SK-N-SH (cell line): ENCODE results near the gene MBP. TPM values are rescaled to one million over a fixed set of nuclear protein-coding genes. Genes with fewer than 3 reads are reported as not detected.

Experiments used
- CTCF ChIA-PET: fragments of 300-600, 350-600 bp; formaldehyde crosslinking; extraction: SDS; loops from one replicate; lab custom pipeline; 2021; lab: Yijun Ruan, JAX
- POLR2A ChIA-PET: fragments of 350-600 bp; sonication (Branson Sonifier 250); formaldehyde crosslinking; extraction: SDS; loops from one replicate; lab custom pipeline; 2020; ENCODE audit warnings: antibody characterized with exemption, inconsistent platforms; lab: Yijun Ruan, JAX
- DNase-seq: peaks from one replicate; pipeline ENCODE4 v3.0.0; 2012
- H2AFZ ChIP-seq: fragments of 200-600 bp; sonication (generic); 2 replicates; pipeline ENCODE4 v1.8.1; 2016; ENCODE audit warnings: antibody characterized with exemption, mild to moderate bottlenecking, low read depth
- H3F3A ChIP-seq: fragments of 200-600 bp; sonication (generic); replicated peaks from 2 replicates; pipeline ENCODE3; 2016; ENCODE audit warnings: antibody characterized with exemption, mild to moderate bottlenecking; ENCODE audit not compliant: insufficient read depth
- H3K27ac ChIP-seq, 2 experiments: fragments of 200-500 bp in 1 of 2; fragments of 200-600 bp in 1 of 2; sonication (Bioruptor generic) in 1 of 2; sonication (generic), shearing (Covaris generic) in 1 of 2; 2 replicates each; pipeline versions ENCODE4 v1.5.1 to v1.6.1; 2014 to 2016; ENCODE audit warnings: low read depth in 2 of 2, inconsistent platforms in 1 of 2, low read length in 1 of 2, mild to moderate bottlenecking in 1 of 2, mixed read lengths in 1 of 2
- H3K27me3 ChIP-seq: fragments of 200-600 bp; sonication (generic), shearing (Covaris generic); 2 replicates; pipeline ENCODE4 v1.6.1; 2016; ENCODE audit warnings: mixed run types; ENCODE audit not compliant: insufficient read depth
- H3K36me3 ChIP-seq, 2 experiments: fragments of 200-500 bp in 1 of 2; fragments of 200-600 bp in 1 of 2; sonication (Bioruptor generic) in 1 of 2; sonication (generic) in 1 of 2; replicated peaks in 1 of 2; 2 replicates each; pipeline versions ENCODE3 to v1.5.1; 2014 to 2016; ENCODE audit warnings: low read length in 1 of 2, mild to moderate bottlenecking in 1 of 2; ENCODE audit not compliant: insufficient read depth in 2 of 2, control insufficient read depth in 1 of 2
- H3K4me1 ChIP-seq, 2 experiments: fragments of 200-500 bp in 1 of 2; fragments of 200-600 bp in 1 of 2; sonication (Bioruptor generic) in 1 of 2; sonication (generic), shearing (Covaris generic) in 1 of 2; 2 replicates each; pipeline versions ENCODE4 v1.5.1 to v1.6.1; 2014 to 2016; ENCODE audit warnings: low read depth in 1 of 2, low read length in 1 of 2, mixed run types in 1 of 2; ENCODE audit not compliant: insufficient read depth in 2 of 2, control insufficient read depth in 1 of 2
- H3K4me2 ChIP-seq: fragments of 200-600 bp; sonication (generic), shearing (Covaris generic); 2 replicates; pipeline ENCODE4 v1.6.1; 2017; ENCODE audit warnings: mixed run types
- H3K4me3 ChIP-seq, 2 experiments: fragments of 200-500 bp in 1 of 2; fragments of 200-600 bp in 1 of 2; sonication (Bioruptor generic) in 1 of 2; sonication (generic), shearing (Covaris generic) in 1 of 2; 2 replicates each; pipeline versions ENCODE4 v1.5.1 to v1.8.1; 2014 to 2016; ENCODE audit warnings: low read depth in 2 of 2, inconsistent platforms in 1 of 2, low read length in 1 of 2, mild to moderate bottlenecking in 1 of 2, mixed read lengths in 1 of 2, moderate library complexity in 1 of 2
- H3K79me2 ChIP-seq: fragments of 200-600 bp; sonication (generic); 2 replicates; pipeline ENCODE4 v1.8.1; 2017; ENCODE audit warnings: mild to moderate bottlenecking; ENCODE audit not compliant: insufficient read depth
- H3K9ac ChIP-seq: fragments of 200-600 bp; sonication (generic); 2 replicates; pipeline ENCODE4 v1.6.1; 2017; ENCODE audit warnings: mixed run types
- H3K9me2 ChIP-seq: fragments of 200-600 bp; sonication (generic); 2 replicates; pipeline ENCODE4 v1.6.1; 2017; ENCODE audit warnings: mixed run types
- H3K9me3 ChIP-seq: fragments of 200-600 bp; sonication (generic); 2 replicates; pipeline ENCODE4 v1.6.1; 2017; ENCODE audit warnings: mixed run types, mild to moderate bottlenecking, moderate library complexity
- H4K20me1 ChIP-seq: fragments of 200-600 bp; sonication (generic); 2 replicates; pipeline ENCODE4 v1.6.1; 2017; ENCODE audit warnings: mild to moderate bottlenecking, mixed run types; ENCODE audit not compliant: insufficient read depth
- CTCF ChIP-seq: fragments of 200-600 bp; sonication (generic); IDR thresholded peaks from 2 replicates; pipeline ENCODE4 v1.6.1; 2017; ENCODE audit warnings: antibody characterized with exemption, mild to moderate bottlenecking, moderate library complexity
- ELF1 ChIP-seq: IDR thresholded peaks from 2 replicates; pipeline ENCODE4 v1.4.0; 2012
- FOSL2 ChIP-seq: IDR thresholded peaks from 2 replicates; pipeline ENCODE4 v1.4.0; 2012; ENCODE audit warnings: low read depth, mild to moderate bottlenecking, moderate library complexity, borderline replicate concordance
- FOXJ3 ChIP-seq: sonication (generic); formaldehyde crosslinking; IDR thresholded peaks from 2 replicates; pipeline ENCODE4 v1.5.1; 2020; ENCODE audit warnings: mild to moderate bottlenecking, missing genetic modification reagents
- GABPA ChIP-seq: IDR thresholded peaks from 2 replicates; pipeline ENCODE4 v1.4.0; 2012; ENCODE audit warnings: low read depth, mild to moderate bottlenecking
- JUND ChIP-seq: IDR thresholded peaks from 2 replicates; pipeline ENCODE4 v1.4.0; 2012
- MEF2A ChIP-seq: IDR thresholded peaks from 2 replicates; pipeline ENCODE4 v1.4.0; 2012; ENCODE audit warnings: low read depth, borderline replicate concordance
- RCOR1 ChIP-seq: fragments of 150-350 bp; IDR thresholded peaks from 2 replicates; pipeline ENCODE4 v1.6.1; 2017; ENCODE audit warnings: antibody characterized with exemption, low read length
- RFX5 ChIP-seq: IDR thresholded peaks from 2 replicates; pipeline ENCODE4 v1.6.1; 2012; ENCODE audit warnings: mild to moderate bottlenecking, improper control_type of control experiment, low read length
- TAF1 ChIP-seq: IDR thresholded peaks from 2 replicates; pipeline ENCODE4 v1.6.1; 2012; ENCODE audit warnings: low read depth, mild to moderate bottlenecking, low read length, moderate library complexity, borderline replicate concordance
- TCF12 ChIP-seq: IDR thresholded peaks from 2 replicates; pipeline ENCODE4 v1.4.0; 2012
- WGBS: methylation state at CpG from one replicate; pipeline ENCODE4 v1.1.6; 2017; ENCODE audit warnings: low lambda C conversion rate; 5-methylcytosine and 5-hydroxymethylcytosine counted together
- polyA plus RNA-seq, 3 experiments: library from polyadenylated mRNA; depleted of rRNA; stranded (reverse); fragments of >200 nt; gene quantifications; 2 replicates each; pipeline ENCODE4 v1.2.3, GENCODE V29; 2012
- TF ChIP-seq, protein P1 (sequence below): IDR thresholded peaks from 2 replicates; pipeline ENCODE4 v1.4.0; 2012; ENCODE audit warnings: low read depth, borderline replicate concordance
- TF ChIP-seq, protein P2 (sequence below): IDR thresholded peaks from 2 replicates; pipeline ENCODE4 v1.4.0; 2012; ENCODE audit warnings: low read depth
- TF ChIP-seq, protein P3 (sequence below): fragments of 150-350 bp; IDR thresholded peaks from 2 replicates; pipeline ENCODE4 v1.6.1; 2016; ENCODE audit warnings: mild to moderate bottlenecking, low read depth, low read length
- TF ChIP-seq, protein P4 (sequence below): IDR thresholded peaks from 2 replicates; pipeline ENCODE4; 2012

The MBP gene
- polyA plus RNA-seq, 1 of the 3 experiments (the other 2 are of a cell fraction) = 1.6 TPM

DNA sequence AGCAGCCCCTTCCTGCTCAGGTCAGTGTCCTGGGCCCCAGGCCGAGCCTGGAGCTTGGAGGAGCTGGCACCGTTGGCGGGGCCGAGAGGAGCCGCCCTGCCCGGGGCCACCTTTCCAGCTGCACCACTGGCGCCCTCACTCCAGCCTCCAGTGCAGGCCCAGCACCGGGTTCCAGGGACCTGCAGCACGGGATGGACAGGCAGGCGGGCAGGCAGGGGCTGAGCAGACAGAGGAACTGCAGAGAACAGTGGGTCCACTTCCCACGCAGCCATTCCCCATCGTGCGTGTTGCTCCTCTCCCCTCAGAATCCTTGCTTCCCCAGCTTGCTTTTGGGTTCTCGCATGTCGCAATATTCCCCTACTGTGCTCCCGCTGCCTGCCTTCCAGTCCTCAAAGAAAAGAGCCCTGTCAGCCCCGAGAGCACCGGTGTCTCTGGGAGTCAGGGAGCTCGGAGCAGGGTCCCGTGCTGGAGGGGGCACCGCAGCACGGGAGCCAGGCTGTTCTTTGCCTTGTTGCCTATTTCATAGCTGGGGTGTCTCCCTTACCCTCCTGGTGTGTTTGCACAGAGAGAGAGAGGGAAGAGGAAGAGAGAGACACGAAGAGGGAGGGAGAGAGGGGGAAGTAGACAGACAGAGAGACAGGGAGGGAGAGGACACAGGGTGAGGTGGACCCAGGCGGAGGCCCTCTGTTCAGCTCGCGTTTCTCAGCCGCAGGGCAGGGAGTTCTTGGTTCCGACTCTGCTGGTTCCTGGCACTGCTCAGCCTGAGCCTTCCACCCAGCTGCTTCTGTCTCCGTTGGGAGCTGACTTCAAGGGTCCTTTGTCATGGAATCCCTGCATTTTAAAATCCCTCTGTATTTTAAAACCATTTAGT is 126.0 kb downstream of the MBP start:
- no peaks in the 10 kb centered on the region for H3K79me2 ChIP-seq
- H3K4me1 ChIP-seq = no peaks in the 10 kb centered on the region
- H3K27ac ChIP-seq = no peak overlapping the region
- H3K9me2 ChIP-seq = no peaks in the 10 kb centered on the region
- no peak overlapping the region for H3K4me3 ChIP-seq
- H3F3A ChIP-seq = no peaks in the 10 kb centered on the region
- H3K9me3 ChIP-seq = no peaks in the 10 kb centered on the region
- H3K36me3 ChIP-seq = no peaks in the 10 kb centered on the region
- WGBS = 76% methylated on average over 17 of the region's 29 CpGs
- DNase-seq = no peak
- H3K9ac ChIP-seq = no peak overlapping the region
- peaks cover 4% of the 10 kb centered on the region; the same call in 1 of the 2 replicates for H3K27me3 ChIP-seq
- no peak overlapping the region for H2AFZ ChIP-seq
- TF ChIP-seq RFX5 = no peak
- TF ChIP-seq, protein P1, sequence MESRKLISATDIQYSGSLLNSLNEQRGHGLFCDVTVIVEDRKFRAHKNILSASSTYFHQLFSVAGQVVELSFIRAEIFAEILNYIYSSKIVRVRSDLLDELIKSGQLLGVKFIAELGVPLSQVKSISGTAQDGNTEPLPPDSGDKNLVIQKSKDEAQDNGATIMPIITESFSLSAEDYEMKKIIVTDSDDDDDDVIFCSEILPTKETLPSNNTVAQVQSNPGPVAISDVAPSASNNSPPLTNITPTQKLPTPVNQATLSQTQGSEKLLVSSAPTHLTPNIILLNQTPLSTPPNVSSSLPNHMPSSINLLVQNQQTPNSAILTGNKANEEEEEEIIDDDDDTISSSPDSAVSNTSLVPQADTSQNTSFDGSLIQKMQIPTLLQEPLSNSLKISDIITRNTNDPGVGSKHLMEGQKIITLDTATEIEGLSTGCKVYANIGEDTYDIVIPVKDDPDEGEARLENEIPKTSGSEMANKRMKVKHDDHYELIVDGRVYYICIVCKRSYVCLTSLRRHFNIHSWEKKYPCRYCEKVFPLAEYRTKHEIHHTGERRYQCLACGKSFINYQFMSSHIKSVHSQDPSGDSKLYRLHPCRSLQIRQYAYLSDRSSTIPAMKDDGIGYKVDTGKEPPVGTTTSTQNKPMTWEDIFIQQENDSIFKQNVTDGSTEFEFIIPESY = no peak
- TF ChIP-seq, protein P2, sequence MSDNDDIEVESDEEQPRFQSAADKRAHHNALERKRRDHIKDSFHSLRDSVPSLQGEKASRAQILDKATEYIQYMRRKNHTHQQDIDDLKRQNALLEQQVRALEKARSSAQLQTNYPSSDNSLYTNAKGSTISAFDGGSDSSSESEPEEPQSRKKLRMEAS = no peak
- TF ChIP-seq CTCF = no peak
- TF ChIP-seq TAF1 = no peak
- no peak for TF ChIP-seq JUND
- TF ChIP-seq FOXJ3 = no peak
- no peak for TF ChIP-seq ELF1
- TF ChIP-seq, protein P3, sequence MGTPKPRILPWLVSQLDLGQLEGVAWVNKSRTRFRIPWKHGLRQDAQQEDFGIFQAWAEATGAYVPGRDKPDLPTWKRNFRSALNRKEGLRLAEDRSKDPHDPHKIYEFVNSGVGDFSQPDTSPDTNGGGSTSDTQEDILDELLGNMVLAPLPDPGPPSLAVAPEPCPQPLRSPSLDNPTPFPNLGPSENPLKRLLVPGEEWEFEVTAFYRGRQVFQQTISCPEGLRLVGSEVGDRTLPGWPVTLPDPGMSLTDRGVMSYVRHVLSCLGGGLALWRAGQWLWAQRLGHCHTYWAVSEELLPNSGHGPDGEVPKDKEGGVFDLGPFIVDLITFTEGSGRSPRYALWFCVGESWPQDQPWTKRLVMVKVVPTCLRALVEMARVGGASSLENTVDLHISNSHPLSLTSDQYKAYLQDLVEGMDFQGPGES = no peak
- no peak for TF ChIP-seq RCOR1
- TF ChIP-seq FOSL2 = no peak
- no peak for TF ChIP-seq MEF2A
- TF ChIP-seq, protein P4, sequence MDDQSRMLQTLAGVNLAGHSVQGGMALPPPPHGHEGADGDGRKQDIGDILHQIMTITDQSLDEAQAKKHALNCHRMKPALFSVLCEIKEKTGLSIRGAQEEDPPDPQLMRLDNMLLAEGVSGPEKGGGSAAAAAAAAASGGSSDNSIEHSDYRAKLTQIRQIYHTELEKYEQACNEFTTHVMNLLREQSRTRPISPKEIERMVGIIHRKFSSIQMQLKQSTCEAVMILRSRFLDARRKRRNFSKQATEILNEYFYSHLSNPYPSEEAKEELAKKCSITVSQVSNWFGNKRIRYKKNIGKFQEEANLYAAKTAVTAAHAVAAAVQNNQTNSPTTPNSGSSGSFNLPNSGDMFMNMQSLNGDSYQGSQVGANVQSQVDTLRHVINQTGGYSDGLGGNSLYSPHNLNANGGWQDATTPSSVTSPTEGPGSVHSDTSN = no peak
- no peak for TF ChIP-seq TCF12
- TF ChIP-seq GABPA = no peak
- no peak overlapping the region for H3K4me2 ChIP-seq
- no peaks in the 10 kb centered on the region for H4K20me1 ChIP-seq
- POLR2A ChIA-PET = no interaction called here
- CTCF ChIA-PET = interaction anchor here (0.7 to 3.2 kb wide), 4 partner anchors 8 to 23 kb away, joined by 3 to 10 read pairs (median 4); no protein-coding TSS in a partner anchor
